HFFc6 (cell line): ENCODE data around the gene XIRP2. TPM values are rescaled to one million over a fixed set of nuclear protein-coding genes. Genes with fewer than 3 reads are reported as not detected.

ENCODE experiments used
- DNase-seq: peaks from one replicate; pipeline ENCODE4 v3.0.0-alpha.2; 2018
- H3K27ac Mint-ChIP-seq: 2 replicates; pipeline ENCODE4 v1.8.0; 2020; ENCODE audit warnings: mild to moderate bottlenecking, mixed read lengths
- H3K27me3 Mint-ChIP-seq: 2 replicates; pipeline ENCODE4 v1.8.0; 2021; ENCODE audit warnings: mild to moderate bottlenecking, moderate library complexity, mixed read lengths; ENCODE audit not compliant: insufficient read depth
- H3K36me3 Mint-ChIP-seq: 2 replicates; pipeline ENCODE4 v1.8.0; 2021; ENCODE audit warnings: low read depth, mixed read lengths
- H3K4me1 Mint-ChIP-seq: 2 replicates; pipeline ENCODE4 v1.8.0; 2020; ENCODE audit warnings: low read depth, mixed read lengths
- H3K4me3 Mint-ChIP-seq: 2 replicates; pipeline ENCODE4 v1.8.0; 2020; ENCODE audit warnings: mild to moderate bottlenecking, moderate library complexity, mixed read lengths
- H3K9me3 Mint-ChIP-seq: 2 replicates; pipeline ENCODE4 v1.8.0; 2020; ENCODE audit warnings: mild to moderate bottlenecking, mixed read lengths
- total RNA-seq, 6 experiments: library from RNA; stranded (reverse); fragmentation: NEBNext Ultra II Directional; extraction: Animal tissue kit (Norgen Biotek cat#: 25700); gene quantifications; 2 replicates in 1 of 6; 3 replicates in 5 of 6; pipeline ENCODE4 v1.2.3, GENCODE V29; 2021
- TF ChIP-seq, protein P1 (sequence below): fragments of 200-600 bp; sonication (generic); IDR thresholded peaks from 2 replicates; pipeline ENCODE4 v1.5.0; 2021; ENCODE audit warnings: antibody characterized with exemption, mild to moderate bottlenecking

The XIRP2 gene
- total RNA-seq, 6 experiments from 2014 or later: not detected

GRCh38 chr2:166960702-166961270 is 72.5 kb downstream of the XIRP2 start:
- TF ChIP-seq, protein P1, sequence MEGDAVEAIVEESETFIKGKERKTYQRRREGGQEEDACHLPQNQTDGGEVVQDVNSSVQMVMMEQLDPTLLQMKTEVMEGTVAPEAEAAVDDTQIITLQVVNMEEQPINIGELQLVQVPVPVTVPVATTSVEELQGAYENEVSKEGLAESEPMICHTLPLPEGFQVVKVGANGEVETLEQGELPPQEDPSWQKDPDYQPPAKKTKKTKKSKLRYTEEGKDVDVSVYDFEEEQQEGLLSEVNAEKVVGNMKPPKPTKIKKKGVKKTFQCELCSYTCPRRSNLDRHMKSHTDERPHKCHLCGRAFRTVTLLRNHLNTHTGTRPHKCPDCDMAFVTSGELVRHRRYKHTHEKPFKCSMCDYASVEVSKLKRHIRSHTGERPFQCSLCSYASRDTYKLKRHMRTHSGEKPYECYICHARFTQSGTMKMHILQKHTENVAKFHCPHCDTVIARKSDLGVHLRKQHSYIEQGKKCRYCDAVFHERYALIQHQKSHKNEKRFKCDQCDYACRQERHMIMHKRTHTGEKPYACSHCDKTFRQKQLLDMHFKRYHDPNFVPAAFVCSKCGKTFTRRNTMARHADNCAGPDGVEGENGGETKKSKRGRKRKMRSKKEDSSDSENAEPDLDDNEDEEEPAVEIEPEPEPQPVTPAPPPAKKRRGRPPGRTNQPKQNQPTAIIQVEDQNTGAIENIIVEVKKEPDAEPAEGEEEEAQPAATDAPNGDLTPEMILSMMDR: no peak
- no peak for DNase-seq
- Mint-ChIP-seq H3K36me3 (no peaks in the 10 kb centered on the region), H3K4me3 (no peak overlapping the region), H3K9me3 (peaks cover 14% of the 10 kb centered on the region), H3K27me3 (no peaks in the 10 kb centered on the region), H3K27ac (no peak overlapping the region), H3K4me1 (no peaks in the 10 kb centered on the region)

- Mint-ChIP-seq H3K9me3 (peaks cover 14% of the 10 kb centered on the region), H3K4me3 (no peak overlapping the region), H3K27ac (no peak overlapping the region), H3K4me1 (no peaks in the 10 kb centered on the region), H3K27me3 (no peaks in the 10 kb centered on the region), H3K36me3 (no peaks in the 10 kb centered on the region)
- no peak for DNase-seq
- TF ChIP-seq, protein P1: no peak
Measured at GRCh38 chr2:166961933-166962332, 73.7 kb downstream of the XIRP2 start.

- Mint-ChIP-seq H3K36me3 (no peaks in the 10 kb centered on the region), H3K9me3 (peaks cover 16% of the 10 kb centered on the region), H3K4me3 (no peak overlapping the region), H3K4me1 (no peaks in the 10 kb centered on the region), H3K27ac (no peak overlapping the region), H3K27me3 (no peaks in the 10 kb centered on the region)
- TF ChIP-seq, protein P1: no peak
- DNase-seq: no peak
Measured at GRCh38 chr2:166969486-166969885, 81.2 kb downstream of the XIRP2 start.

- DNase-seq: no peak
- H3K9me3 Mint-ChIP-seq: peaks cover 27% of the 10 kb centered on the region
- H3K27me3 Mint-ChIP-seq: no peaks in the 10 kb centered on the region
- H3K4me1 Mint-ChIP-seq: no peaks in the 10 kb centered on the region
- TF ChIP-seq, protein P1: no peak
- H3K36me3 Mint-ChIP-seq: no peaks in the 10 kb centered on the region
- no peak overlapping the region for H3K4me3 Mint-ChIP-seq
- no peak overlapping the region for H3K27ac Mint-ChIP-seq
Measured at GRCh38 chr2:166972002-166972401, 83.7 kb downstream of the XIRP2 start.

- H3K4me1 Mint-ChIP-seq: no peaks in the 10 kb centered on the region
- H3K9me3 Mint-ChIP-seq: peaks cover 31% of the 10 kb centered on the region
- H3K4me3 Mint-ChIP-seq: no peak overlapping the region
- DNase-seq: no peak
- no peaks in the 10 kb centered on the region for H3K36me3 Mint-ChIP-seq
- TF ChIP-seq, protein P1: no peak
- no peaks in the 10 kb centered on the region for H3K27me3 Mint-ChIP-seq
- H3K27ac Mint-ChIP-seq: no peak overlapping the region
Measured at GRCh38 chr2:166972418-166972817, 84.1 kb downstream of the XIRP2 start.

DNA sequence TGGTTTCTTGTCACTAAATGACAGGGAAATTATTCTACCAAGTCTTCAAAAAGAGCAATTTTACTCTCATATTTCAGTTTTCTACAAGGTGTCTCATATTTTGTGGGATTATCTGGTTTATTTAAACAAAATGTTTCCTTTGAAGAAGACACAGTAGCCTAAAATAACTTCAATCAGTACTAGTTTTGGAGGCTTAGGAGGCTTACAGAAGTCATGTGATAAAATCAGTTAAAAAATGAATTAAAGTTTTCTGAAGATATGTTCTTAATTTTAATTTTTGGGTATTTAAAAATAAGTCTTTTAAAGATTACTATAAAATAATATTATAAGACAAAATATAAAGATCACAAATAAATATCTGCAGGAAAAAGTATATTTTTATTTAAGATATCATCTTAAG is 95.9 kb downstream of the XIRP2 start:
- Mint-ChIP-seq H3K9me3 (peaks cover 35% of the 10 kb centered on the region), H3K27me3 (no peaks in the 10 kb centered on the region), H3K27ac (no peak overlapping the region), H3K4me1 (no peaks in the 10 kb centered on the region), H3K36me3 (no peaks in the 10 kb centered on the region), H3K4me3 (no peak overlapping the region)
- TF ChIP-seq, protein P1: no peak
- no peak for DNase-seq
